Activated CD4-positive, CD25-positive, alpha-beta regulatory T cell treated with anti-CD3 and anti-CD28 coated beads, Interleukin-2, amount 50 U/mL, for 72 hours (primary cell): ENCODE data around the gene NFATC1.

Source experiments
- DNase-seq: peaks from one replicate; pipeline ENCODE4 v3.0.0; 2021

NFATC1 gene

GRCh38 chr18:79442508-79443221 lies 46.9 kb downstream of the NFATC1 start:
- DNase-seq: no peak

DNA sequence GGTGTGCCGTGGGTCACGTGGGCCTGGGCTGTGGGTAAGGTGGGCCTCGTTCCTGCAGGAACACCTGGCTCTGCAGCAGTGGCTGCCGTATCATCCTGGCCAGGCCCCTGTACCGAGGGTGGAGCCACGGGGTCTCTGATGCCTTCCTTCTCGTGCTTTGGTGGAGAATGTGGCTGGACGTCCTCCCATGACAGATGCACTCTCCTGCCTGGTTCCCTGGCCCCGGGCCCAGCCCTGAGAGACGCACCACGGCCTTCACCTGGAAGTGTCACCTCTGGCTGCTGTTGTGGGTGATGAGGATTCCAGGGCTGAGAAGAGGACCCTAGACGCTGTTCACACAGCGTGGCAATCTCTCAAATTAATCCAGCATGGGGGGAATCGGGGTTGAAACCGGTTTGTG lies 49.5 kb downstream of the NFATC1 start:
- DNase-seq: no peak

DNA sequence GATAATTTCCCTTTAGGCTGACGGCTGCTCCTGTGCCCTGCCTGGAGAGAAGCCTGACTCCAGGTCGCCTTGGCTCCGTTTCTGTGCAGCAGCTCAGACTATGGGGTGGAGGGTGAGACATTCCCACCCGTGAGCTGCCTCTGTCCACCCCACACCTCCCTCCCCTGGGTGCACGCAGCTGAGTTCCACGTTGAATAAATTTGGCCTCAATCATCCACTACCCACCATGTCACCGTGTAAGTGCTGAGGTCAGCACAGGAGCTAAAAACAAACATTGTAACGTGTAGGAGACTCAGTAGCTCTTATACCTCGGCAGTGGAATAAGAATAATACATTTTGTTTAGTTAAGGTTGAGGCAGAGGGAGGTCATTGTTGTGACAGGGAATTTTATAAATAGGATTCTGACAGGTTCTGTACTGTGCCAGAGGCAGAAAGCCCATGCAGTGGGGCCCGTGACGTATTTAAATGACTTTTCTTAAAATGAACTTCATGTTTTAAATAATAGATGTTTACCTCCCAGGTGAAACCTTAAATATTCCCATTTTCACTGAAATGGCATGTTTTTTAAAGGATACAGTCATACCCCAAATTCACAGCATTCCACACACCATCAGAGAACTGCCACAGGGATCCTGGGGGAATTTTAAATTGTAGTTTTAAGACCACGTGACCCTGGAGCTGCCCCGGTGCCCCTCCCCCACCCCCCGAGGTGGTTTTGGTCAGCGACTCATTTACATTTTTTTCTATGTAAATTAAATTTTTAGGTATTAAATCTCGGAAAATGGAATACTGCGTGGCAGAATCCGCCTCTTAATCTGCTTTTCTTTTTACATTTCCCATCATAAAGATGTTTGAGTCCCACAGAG lies 50.2 kb downstream of the NFATC1 start:
- DNase-seq: no peak

- no peak for DNase-seq
Observed at GRCh38 chr18:79446931-79447330, 51.2 kb downstream of the NFATC1 start.

GRCh38 chr18:79447703-79448367 lies 52.1 kb downstream of the NFATC1 start:
- DNase-seq: no peak

DNA sequence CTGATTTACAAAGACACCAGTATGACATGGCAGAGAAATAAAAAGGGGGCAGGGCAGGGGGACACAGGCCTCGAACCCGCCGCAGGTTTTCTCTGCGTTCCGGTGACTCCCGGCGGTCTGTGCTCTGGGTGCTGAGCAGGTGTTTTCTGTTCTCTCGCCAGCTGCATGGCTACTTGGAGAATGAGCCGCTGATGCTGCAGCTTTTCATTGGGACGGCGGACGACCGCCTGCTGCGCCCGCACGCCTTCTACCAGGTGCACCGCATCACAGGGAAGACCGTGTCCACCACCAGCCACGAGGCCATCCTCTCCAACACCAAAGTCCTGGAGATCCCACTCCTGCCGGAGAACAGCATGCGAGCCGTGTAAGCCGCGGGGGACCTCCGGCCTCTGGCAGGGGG lies 52.9 kb downstream of the NFATC1 start:
- DNase-seq: no peak

DNA sequence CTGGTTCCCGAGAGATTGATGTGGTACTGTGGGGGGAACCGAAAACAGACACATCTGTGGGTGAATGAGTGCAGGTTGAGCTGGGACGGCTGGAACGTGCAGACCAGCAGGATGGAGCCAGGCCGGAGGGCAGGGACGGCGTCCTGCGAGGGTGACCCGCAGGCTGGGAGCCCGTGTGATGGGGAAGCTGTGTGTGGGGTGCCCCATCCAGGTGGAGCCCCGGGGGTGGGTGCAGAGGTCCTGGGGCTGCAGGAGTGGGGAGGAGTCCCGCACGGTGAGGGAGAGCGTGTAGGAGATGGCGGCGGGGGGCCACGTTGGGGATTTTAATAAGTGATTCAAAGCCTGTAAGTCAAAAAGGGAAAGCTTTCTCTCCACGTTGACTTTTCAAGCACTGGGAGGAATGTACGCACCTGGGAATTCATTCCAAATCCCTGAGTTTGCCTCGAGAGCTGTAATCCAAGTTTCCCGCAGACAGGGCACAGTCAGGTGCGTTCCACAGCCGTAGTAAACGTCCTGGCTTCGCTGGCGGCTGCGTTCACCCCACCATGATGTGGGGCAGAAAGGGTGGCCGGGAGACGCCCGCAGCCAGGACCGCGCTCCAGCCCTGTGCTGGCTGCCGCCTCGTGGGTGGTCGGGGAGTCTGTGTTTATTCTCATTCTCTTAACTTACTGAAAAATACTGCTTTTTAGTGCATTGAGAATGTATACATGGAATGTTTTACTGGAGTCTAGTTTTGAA lies 54.0 kb downstream of the NFATC1 start:
- DNase-seq: no peak

DNA sequence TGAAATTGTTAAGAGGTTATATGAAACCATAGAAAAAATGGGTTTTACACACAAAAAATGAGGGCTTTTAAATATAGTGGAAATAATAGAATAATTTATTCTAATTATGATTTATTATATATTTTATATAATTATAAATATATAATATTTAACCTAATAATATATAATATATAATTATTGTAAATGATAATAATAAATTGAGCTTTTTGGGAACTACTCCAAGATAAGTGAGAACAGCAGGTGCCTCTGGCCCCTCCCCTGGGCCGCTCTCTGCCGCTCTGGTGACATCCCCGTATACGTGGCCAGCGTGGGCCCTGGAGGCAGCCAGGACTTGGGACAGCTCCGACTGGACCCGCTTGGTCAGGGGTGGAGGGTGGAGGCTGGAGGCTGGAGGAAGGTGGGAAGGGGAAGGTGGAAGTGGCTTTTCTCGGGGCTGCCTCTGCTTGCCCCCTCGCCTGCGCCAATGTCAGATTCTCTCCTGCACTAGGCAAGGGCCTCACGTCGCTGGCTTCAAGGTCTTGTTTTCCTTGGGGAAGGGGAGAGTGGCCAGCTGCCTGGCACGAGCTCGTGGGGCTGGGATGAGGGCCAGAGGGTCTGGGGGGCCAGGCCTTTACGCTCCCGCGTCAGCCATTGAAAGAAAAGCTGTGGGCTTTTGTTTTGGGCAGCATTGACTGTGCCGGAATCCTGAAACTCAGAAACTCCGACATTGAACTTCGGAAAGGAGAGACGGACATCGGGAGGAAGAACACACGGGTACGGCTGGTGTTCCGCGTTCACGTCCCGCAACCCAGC lies 54.8 kb downstream of the NFATC1 start:
- no peak for DNase-seq

DNA sequence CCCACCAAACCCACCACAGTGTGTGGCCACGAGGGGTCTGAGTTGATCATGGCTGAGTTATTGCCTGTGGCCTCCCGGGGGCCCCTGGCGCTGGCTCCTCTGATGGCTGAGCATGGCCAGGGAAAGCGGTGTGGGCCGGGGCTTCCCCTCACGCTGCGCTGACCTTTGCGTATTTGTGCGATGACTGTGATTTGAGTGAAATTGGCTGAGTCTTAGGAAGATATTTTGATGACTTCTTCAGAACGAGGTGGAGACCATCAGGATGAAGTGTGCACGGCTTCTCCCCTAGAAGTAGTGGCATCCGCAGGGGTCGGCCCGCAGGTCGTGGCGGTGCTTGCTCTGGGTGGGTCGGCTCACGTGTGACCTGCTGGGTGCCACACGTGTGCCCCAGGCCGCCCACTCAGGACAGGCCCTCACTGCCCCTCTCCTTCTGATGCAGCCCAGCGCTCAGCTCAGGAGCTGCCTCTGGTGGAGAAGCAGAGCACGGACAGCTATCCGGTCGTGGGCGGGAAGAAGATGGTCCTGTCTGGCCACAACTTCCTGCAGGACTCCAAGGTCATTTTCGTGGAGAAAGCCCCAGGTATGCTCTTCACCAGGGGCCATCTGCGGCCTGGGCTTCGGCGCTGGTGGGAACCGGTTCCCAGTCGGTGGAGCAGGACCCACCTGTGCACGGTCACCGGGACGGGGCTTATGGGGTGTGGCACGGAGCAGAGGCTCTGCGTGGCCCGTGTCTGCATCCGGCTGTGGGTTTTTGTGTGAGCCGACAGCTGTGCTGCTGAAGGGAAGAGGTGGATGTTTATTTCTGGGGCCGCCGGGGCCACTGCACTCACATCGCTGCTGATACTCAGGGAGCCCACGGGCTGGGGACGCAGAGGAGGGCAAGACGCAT lies 55.8 kb downstream of the NFATC1 start:
- no peak for DNase-seq

- no peak for DNase-seq
Observed at GRCh38 chr18:79452190-79452990, 56.7 kb downstream of the NFATC1 start.

- no peak for DNase-seq
Observed at GRCh38 chr18:79452991-79453645, 57.4 kb downstream of the NFATC1 start.

- no peak for DNase-seq
Observed at GRCh38 chr18:79453816-79454735, 58.3 kb downstream of the NFATC1 start.

- DNase-seq: no peak
Observed at GRCh38 chr18:79455261-79455660, 59.5 kb downstream of the NFATC1 start.

DNA sequence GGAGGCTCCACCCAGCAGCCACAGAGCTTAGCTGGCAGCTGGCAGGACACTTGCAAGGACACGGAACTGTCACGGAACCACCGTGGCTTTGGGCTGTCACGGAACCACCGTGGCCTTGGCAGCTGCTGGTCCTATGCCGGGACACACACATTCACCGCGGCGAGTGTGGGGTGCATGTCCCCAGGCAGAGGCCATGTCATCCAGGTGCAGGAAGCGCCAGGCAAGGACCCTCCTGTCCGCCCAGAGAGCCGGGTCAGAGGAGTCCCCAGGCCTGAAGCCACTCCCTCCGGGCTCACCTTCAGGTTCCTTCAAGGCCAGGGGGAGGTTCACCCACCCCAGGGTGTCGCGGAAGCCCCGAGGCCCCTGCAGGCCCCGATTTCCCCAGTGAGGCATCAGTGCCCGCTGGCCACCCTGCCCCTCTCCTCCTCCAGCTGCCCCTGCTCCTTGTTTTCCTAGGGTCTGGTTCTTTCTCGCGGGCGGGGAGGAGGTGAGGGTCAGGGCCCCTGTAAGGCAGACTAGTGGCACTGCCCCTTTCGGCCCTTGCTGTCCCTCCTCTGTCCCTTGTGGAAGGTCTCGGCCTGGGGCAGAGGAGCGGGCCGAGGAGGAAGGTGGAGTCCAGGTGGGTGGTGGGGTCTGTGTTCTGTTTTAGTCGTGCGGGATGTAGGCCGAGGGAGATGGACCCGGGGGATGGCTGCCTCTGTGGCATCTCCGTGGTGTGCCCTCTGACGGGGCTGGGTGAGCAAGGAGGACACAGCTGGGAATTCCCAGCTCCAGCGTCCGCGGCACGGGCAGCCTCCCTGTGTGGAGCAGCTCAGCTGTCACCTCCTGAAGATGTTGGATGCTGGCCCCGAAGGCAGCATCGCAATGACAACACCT lies 60.6 kb downstream of the NFATC1 start:
- no peak for DNase-seq

GRCh38 chr18:79457239-79457638 lies 61.5 kb downstream of the NFATC1 start:
- no peak for DNase-seq

DNA sequence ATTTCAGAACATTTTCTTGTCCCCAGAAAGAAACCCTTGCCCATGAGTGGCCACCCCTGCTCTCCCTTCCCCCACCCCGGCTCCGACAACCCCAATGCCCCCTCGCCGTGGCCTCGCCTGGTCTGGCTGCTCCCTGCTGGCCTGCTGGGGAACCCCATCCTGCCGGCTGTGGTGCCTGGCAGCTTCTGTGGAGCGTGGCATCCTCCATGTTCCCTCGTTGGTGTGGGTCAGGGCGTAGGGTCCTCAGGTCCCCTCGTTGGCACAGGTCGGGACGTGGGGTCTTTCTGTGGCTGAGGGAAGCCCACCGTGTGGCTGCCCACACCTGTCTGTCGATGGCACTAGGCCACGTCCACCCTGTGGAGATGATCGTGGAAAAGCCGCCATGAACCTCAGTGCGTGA lies 61.9 kb downstream of the NFATC1 start:
- no peak for DNase-seq

DNA sequence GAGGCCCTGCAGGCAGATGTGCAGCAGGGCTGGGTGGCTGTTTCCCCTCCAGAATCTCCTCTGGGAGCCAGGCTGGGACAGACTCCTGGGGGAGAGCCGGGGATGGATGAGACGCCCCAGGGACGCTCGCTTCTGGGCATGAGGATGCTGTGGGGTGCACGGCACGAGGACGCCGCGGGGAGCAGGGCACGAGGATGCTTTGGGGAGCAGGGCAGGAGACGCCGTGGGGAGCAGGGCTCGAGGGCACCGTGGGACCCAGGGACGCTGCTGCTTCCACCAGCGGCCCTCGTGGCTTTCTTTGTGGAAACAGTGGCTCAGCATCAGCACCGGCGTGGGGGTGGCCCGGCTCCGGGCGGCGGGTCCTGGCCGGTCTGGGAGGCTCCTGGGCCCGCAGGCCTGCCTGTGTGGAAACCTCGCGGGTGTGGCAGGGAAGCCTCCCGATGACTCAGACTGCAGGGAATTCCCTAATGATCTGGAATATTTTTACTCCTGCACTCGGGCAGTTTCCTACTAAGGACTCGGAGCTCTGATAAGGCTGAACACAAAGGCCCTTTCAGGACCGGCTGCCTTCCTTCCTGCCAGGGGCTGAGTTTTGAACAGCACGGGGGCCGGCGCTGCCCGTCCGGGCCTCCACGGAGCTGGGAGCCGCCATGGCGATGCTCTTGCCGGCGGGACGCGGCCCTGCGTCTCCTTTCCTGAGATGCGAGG lies 62.6 kb downstream of the NFATC1 start:
- no peak for DNase-seq
